Activated T-helper 2 cell treated with anti-CD3 and anti-CD28 coated beads, Interferon-gamma antibody, Interleukin-2, Interleukin-4, amounts not matched to agents 10 μg/mL and 5 μg/mL and 100 μg/mL, durations not matched to agents 14 hours and 24 hours and 36 hours (primary cell): Measurements from ENCODE around the gene PRRT4. TPM values are rescaled to one million over a fixed set of nuclear protein-coding genes. Genes with fewer than 3 reads are reported as not detected.

ENCODE experiments used
- DNase-seq: peaks from one replicate; pipeline ENCODE4 v3.0.0; 2021; ENCODE audit warnings: low spot score
- H3K27ac Mint-ChIP-seq: one replicate; pipeline ENCODE4 v1.8.0; 2021; ENCODE audit warnings: mixed read lengths
- H3K27me3 Mint-ChIP-seq: one replicate; pipeline ENCODE4 v1.8.0; 2021; ENCODE audit warnings: low read depth, mixed read lengths
- H3K36me3 Mint-ChIP-seq: one replicate; pipeline ENCODE4 v1.8.0; 2021; ENCODE audit warnings: low read depth, mixed read lengths
- H3K4me1 Mint-ChIP-seq: one replicate; pipeline ENCODE4 v1.8.0; 2021; ENCODE audit warnings: low read depth, mixed read lengths
- H3K4me3 Mint-ChIP-seq: one replicate; pipeline ENCODE4 v1.8.0; 2021; ENCODE audit warnings: low read depth, mild to moderate bottlenecking, moderate library complexity, mixed read lengths
- H3K9me3 Mint-ChIP-seq: one replicate; pipeline ENCODE4 v1.8.0; 2021; ENCODE audit warnings: mixed read lengths
- intact Hi-C: fragments of 100-400 bp; cut with micrococcal nuclease; formaldehyde crosslinking; loops from one replicate; pipeline ENCODE4 v1.15.1; 2023
- total RNA-seq: library from RNA; stranded (reverse); gene quantifications from 2 replicates; pipeline ENCODE4 v1.2.3, GENCODE V29; 2022

PRRT4 gene
- total RNA-seq, 1 donor from 2014 or later, result 0.55 TPM

GRCh38 chr7:128359939-128360338 lies 1.6 kb downstream of the PRRT4 start:
- H3K4me1 Mint-ChIP-seq, result peaks cover 28% of the 10 kb centered on the region
- H3K27ac Mint-ChIP-seq, result no peak overlapping the region
- no peaks in the 10 kb centered on the region for H3K9me3 Mint-ChIP-seq
- no peak overlapping the region for H3K4me3 Mint-ChIP-seq
- intact Hi-C loops, result no loop called here
- peaks cover 59% of the 10 kb centered on the region for H3K27me3 Mint-ChIP-seq
- DNase-seq, result no peak
- no peaks in the 10 kb centered on the region for H3K36me3 Mint-ChIP-seq

- Mint-ChIP-seq H3K27ac (no peak overlapping the region), H3K4me3 (no peak overlapping the region), H3K36me3 (no peaks in the 10 kb centered on the region), H3K4me1 (peaks cover 26% of the 10 kb centered on the region), H3K27me3 (peaks cover 53% of the 10 kb centered on the region), H3K9me3 (no peaks in the 10 kb centered on the region)
- intact Hi-C loops, result no loop called here
- DNase-seq, result no peak
Observed at GRCh38 chr7:128359336-128359735, 2.2 kb downstream of the PRRT4 start.

GRCh38 chr7:128358233-128358632 lies 3.3 kb downstream of the PRRT4 start:
- peaks cover 51% of the 10 kb centered on the region for H3K27me3 Mint-ChIP-seq
- no peak for DNase-seq
- H3K36me3 Mint-ChIP-seq, result no peaks in the 10 kb centered on the region
- intact Hi-C loops, result no loop called here
- no peak overlapping the region for H3K27ac Mint-ChIP-seq
- H3K4me1 Mint-ChIP-seq, result peaks cover 26% of the 10 kb centered on the region
- H3K9me3 Mint-ChIP-seq, result no peaks in the 10 kb centered on the region
- no peak overlapping the region for H3K4me3 Mint-ChIP-seq

- Mint-ChIP-seq H3K9me3 (no peaks in the 10 kb centered on the region), H3K4me1 (peaks cover 21% of the 10 kb centered on the region), H3K36me3 (no peaks in the 10 kb centered on the region), H3K4me3 (no peak overlapping the region), H3K27me3 (peaks cover 49% of the 10 kb centered on the region), H3K27ac (no peak overlapping the region)
- no peak for DNase-seq
- intact Hi-C loops, result no loop called here
Observed at GRCh38 chr7:128357217-128357613, 4.3 kb downstream of the PRRT4 start.

- DNase-seq, result no peak
- Mint-ChIP-seq H3K27me3 (peaks cover 43% of the 10 kb centered on the region), H3K4me1 (peaks cover 15% of the 10 kb centered on the region), H3K36me3 (no peaks in the 10 kb centered on the region), H3K9me3 (no peaks in the 10 kb centered on the region), H3K4me3 (no peak overlapping the region), H3K27ac (no peak overlapping the region)
- intact Hi-C loops, result no loop called here
Observed at GRCh38 chr7:128356546-128357216, 4.8 kb downstream of the PRRT4 start.

- no peaks in the 10 kb centered on the region for H3K9me3 Mint-ChIP-seq
- no peaks in the 10 kb centered on the region for H3K36me3 Mint-ChIP-seq
- intact Hi-C loops, result no loop called here
- peaks cover 43% of the 10 kb centered on the region for H3K27me3 Mint-ChIP-seq
- H3K4me3 Mint-ChIP-seq, result no peak overlapping the region
- DNase-seq, result no peak
- H3K4me1 Mint-ChIP-seq, result peaks cover 9% of the 10 kb centered on the region
- H3K27ac Mint-ChIP-seq, result no peak overlapping the region
Observed at GRCh38 chr7:128353610-128354009, 7.9 kb downstream of the PRRT4 start.

GRCh38 chr7:128353189-128353588 lies 8.3 kb downstream of the PRRT4 start:
- Mint-ChIP-seq H3K9me3 (no peaks in the 10 kb centered on the region), H3K4me1 (peaks cover 9% of the 10 kb centered on the region), H3K4me3 (no peak overlapping the region), H3K36me3 (no peaks in the 10 kb centered on the region), H3K27ac (no peak overlapping the region), H3K27me3 (peaks cover 41% of the 10 kb centered on the region)
- DNase-seq, result no peak
- intact Hi-C loops, result no loop called here

- no peaks in the 10 kb centered on the region for H3K9me3 Mint-ChIP-seq
- peaks cover 46% of the 10 kb centered on the region for H3K27me3 Mint-ChIP-seq
- H3K4me1 Mint-ChIP-seq, result peaks cover 9% of the 10 kb centered on the region
- H3K27ac Mint-ChIP-seq, result no peak overlapping the region
- intact Hi-C loops, result no loop called here
- no peak for DNase-seq
- no peak overlapping the region for H3K4me3 Mint-ChIP-seq
- H3K36me3 Mint-ChIP-seq, result no peaks in the 10 kb centered on the region
Observed at GRCh38 chr7:128352636-128353035, 8.9 kb downstream of the PRRT4 start.

GRCh38 chr7:128352153-128352537 lies 9.3 kb downstream of the PRRT4 start:
- no peak overlapping the region for H3K4me3 Mint-ChIP-seq

GRCh38 chr7:128351296-128352152 lies 10.0 kb downstream of the PRRT4 start:
- Mint-ChIP-seq H3K4me3 (no peak overlapping the region), H3K27me3 (peaks cover 49% of the 10 kb centered on the region), H3K9me3 (no peaks in the 10 kb centered on the region)

More at GRCh38 chr7:128352153-128352537, 9.3 kb downstream of the PRRT4 start:
- intact Hi-C loops, result no loop called here
- DNase-seq, result no peak
- Mint-ChIP-seq H3K27me3 (peaks cover 49% of the 10 kb centered on the region), H3K36me3 (no peaks in the 10 kb centered on the region), H3K27ac (no peak overlapping the region), H3K9me3 (no peaks in the 10 kb centered on the region), H3K4me1 (peaks cover 9% of the 10 kb centered on the region)

GRCh38 chr7:128350708-128351295 lies 10.7 kb downstream of the PRRT4 start:
- Mint-ChIP-seq H3K36me3 (no peaks in the 10 kb centered on the region), H3K9me3 (no peaks in the 10 kb centered on the region), H3K27me3 (peaks cover 48% of the 10 kb centered on the region), H3K4me3 (no peak overlapping the region), H3K27ac (no peak overlapping the region), H3K4me1 (peaks cover 8% of the 10 kb centered on the region)
- intact Hi-C loops, result no loop called here
- no peak for DNase-seq

More at GRCh38 chr7:128351296-128352152, 10.0 kb downstream of the PRRT4 start:
- no peaks in the 10 kb centered on the region for H3K36me3 Mint-ChIP-seq
- H3K27ac Mint-ChIP-seq, result no peak overlapping the region
- DNase-seq, result no peak
- intact Hi-C loops, result no loop called here
- peaks cover 9% of the 10 kb centered on the region for H3K4me1 Mint-ChIP-seq

GRCh38 chr7:128349466-128349825 lies 12.0 kb downstream of the PRRT4 start:
- Mint-ChIP-seq H3K36me3 (no peaks in the 10 kb centered on the region), H3K4me1 (peaks cover 3% of the 10 kb centered on the region), H3K27me3 (peaks cover 43% of the 10 kb centered on the region), H3K4me3 (no peak overlapping the region), H3K27ac (no peak overlapping the region), H3K9me3 (no peaks in the 10 kb centered on the region)
- intact Hi-C loops, result no loop called here
- no peak for DNase-seq

GRCh38 chr7:128347647-128348097 lies 13.8 kb downstream of the PRRT4 start:
- H3K27me3 Mint-ChIP-seq, result peaks cover 29% of the 10 kb centered on the region
- no peak overlapping the region for H3K27ac Mint-ChIP-seq
- peaks cover 7% of the 10 kb centered on the region for H3K4me1 Mint-ChIP-seq
- DNase-seq, result no peak
- no peaks in the 10 kb centered on the region for H3K36me3 Mint-ChIP-seq
- no peaks in the 10 kb centered on the region for H3K9me3 Mint-ChIP-seq
- intact Hi-C loops, result loop anchor here (1.0 kb wide), 1 partner anchor 40 kb away; no protein-coding TSS in a partner anchor
- no peak overlapping the region for H3K4me3 Mint-ChIP-seq
